ENCODE results near the gene ATCAY.
"Not testable (repeated sequence)": the region's sequence is repeated elsewhere in the genome, so short reads cannot be mapped to it uniquely, and the experiment has no call there.

The ATCAY gene

DNA sequence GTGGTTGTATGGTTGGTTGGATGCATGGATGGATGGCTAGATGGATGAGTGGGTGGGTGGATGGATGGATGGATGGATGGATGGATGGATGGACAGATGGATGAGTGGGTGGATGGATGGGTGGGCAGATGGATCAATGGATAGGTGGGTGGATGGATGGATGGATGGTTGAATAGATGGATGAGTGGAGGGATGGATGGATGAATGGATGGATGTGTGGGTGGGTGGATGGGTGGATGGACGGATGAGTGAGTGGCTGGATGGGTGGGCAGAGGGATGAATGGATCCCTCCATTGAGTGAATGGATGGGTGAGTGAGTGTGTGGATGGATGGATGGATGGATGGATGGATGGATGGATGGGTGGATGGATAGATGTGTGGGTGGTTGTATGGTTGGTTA is 43.4 kb downstream of the ATCAY start:
- ChIA-PET POLR2A (ENCODE audit: low non-redundant PET) (no interaction called here), CTCF (no interaction called here)
- no peak for DNase-seq (ENCODE audit: low spot score)
- H3K27ac ChIP-seq = no peak overlapping the region
- TF ChIP-seq, protein P1, sequence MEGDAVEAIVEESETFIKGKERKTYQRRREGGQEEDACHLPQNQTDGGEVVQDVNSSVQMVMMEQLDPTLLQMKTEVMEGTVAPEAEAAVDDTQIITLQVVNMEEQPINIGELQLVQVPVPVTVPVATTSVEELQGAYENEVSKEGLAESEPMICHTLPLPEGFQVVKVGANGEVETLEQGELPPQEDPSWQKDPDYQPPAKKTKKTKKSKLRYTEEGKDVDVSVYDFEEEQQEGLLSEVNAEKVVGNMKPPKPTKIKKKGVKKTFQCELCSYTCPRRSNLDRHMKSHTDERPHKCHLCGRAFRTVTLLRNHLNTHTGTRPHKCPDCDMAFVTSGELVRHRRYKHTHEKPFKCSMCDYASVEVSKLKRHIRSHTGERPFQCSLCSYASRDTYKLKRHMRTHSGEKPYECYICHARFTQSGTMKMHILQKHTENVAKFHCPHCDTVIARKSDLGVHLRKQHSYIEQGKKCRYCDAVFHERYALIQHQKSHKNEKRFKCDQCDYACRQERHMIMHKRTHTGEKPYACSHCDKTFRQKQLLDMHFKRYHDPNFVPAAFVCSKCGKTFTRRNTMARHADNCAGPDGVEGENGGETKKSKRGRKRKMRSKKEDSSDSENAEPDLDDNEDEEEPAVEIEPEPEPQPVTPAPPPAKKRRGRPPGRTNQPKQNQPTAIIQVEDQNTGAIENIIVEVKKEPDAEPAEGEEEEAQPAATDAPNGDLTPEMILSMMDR (conservative IDR thresholded peaks at IDR 0.05; ENCODE audit: low read depth) = no peak

DNA sequence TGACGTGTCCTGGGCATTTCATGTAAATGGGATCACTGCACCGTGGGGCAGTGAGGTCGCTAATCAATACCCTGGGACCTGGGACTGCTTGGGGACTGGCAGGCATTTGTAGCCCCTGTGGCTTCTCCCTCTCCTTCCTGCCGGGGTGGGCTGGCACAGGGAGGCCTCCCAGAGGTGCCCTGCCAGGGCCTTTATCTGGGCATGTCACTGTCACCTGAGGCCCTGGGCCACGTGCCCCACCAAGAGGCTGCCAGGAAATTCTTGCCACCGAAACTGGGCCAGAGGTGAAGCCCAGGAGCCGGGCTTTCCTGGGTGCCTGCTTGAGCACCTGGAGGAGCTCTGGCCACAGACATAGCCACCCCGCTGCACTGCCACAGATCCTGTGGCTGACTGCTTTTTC is 50.6 kb downstream of the ATCAY start:
- no peak for DNase-seq (ENCODE audit: low spot score)
- TF ChIP-seq, protein P1 (conservative IDR thresholded peaks at IDR 0.05; ENCODE audit: low read depth) = no peak
- POLR2A ChIA-PET (ENCODE audit: low non-redundant PET) = no interaction called here
- CTCF ChIA-PET = no interaction called here
- H3K27ac ChIP-seq = no peak overlapping the region

DNA sequence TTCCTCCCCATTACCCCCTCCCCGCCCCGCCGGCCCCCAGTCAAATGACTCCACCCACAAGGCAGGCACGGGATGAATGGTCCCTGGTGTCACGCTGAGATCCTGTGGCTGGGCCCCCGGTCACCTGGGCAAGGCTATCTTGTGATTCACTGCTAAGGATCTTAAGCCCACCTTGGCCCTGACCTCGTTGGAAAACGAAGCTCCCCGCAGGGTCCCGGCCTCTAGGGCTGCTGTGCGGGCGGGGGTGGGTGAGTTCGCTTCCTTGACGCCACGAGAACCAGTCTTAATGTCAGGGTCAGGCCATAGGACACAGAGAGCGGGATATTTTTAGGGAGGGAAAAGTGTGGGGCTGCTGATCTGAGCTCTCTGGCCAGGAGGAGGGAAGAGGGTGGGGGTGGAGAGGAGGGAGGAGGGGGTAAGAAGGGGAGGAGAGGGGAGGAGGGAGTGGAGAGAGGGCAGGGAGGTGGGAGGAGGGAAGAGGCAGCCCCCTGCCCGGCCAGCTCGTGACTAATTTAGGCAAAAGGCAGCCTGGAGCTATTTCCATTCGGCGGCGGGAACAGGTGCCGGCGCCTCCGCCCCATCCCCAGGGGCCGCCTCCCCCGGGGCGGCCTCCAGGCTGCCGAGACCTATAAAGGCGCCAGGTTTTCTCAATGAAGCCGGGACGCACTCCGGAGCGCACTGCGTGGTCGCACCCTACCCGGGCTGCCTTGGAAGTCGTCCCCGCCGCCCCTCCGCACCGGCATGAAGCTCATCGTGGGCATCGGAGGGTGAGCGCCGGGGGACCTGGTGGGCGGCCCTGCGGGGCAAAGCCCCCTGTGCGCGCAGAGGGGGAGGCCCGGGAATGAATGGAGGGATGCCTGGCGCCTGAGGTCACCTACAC is 52.7 kb downstream of the ATCAY start, which contains the start of gene NMRK2:
NMRK2 (plus strand) TSS at position 139 of the 880 bp plus-strand sequence; CDS start at position 742, 603 bp downstream.
- POLR2A ChIA-PET (ENCODE audit: low non-redundant PET) = no interaction called here
- TF ChIP-seq, protein P1 (conservative IDR thresholded peaks at IDR 0.05; ENCODE audit: low read depth) = no peak
- CTCF ChIA-PET = interaction anchor here (0.5 to 0.9 kb wide), 4 partner anchors 12 to 307 kb away, joined by 3 to 8 read pairs (median 6); no protein-coding TSS in a partner anchor
- H3K27ac ChIP-seq = no peak within 1 kb of the TSS
- no peak for DNase-seq (ENCODE audit: low spot score)

DNA sequence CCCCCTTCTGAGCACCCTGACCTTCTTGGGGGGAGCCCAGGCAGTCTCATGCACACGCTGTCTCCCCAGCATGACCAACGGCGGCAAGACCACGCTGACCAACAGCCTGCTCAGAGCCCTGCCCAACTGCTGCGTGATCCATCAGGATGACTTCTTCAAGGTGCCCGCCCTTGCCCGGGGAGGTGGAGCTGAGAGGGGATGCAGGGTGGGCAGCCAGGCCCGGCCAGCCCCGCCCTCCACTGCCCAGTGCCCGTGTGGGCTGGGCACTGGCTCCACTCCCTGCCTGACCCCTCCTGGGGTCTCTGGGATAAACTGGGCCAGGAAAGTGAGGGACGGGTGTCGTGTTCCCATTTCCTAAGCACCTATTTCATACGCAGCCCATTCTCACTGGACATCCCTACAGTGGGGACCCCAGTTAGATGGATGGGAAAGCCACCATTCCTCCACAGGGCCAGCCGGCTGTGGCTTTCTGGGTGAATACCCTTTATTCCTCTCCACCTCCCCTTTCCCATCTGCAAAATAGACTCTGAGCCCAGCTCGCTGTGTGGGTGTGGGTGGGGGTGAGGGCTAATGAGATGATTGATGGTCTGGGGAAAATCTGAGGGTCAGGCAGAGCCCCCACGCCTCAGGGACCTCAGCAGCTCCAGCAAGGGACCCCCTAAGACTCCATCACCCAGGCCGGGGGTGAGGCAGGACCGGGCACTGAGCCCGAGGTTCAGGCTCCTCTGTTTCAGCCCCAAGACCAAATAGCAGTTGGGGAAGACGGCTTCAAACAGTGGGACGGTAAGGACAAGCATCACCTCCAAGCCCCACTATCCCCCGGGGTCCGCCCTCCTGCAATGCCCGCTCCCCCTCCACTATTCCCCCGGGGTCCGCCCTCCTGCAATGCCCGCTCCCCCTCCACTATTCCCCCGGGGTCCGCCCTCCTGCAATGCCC is 56.3 kb downstream of the ATCAY start:
- TF ChIP-seq, protein P1 (conservative IDR thresholded peaks at IDR 0.05; ENCODE audit: low read depth) = no peak
- no peak for DNase-seq (ENCODE audit: low spot score)
- ChIA-PET POLR2A (ENCODE audit: low non-redundant PET) (no interaction called here), CTCF (no interaction called here)
- no peak overlapping the region for H3K27ac ChIP-seq

DNA sequence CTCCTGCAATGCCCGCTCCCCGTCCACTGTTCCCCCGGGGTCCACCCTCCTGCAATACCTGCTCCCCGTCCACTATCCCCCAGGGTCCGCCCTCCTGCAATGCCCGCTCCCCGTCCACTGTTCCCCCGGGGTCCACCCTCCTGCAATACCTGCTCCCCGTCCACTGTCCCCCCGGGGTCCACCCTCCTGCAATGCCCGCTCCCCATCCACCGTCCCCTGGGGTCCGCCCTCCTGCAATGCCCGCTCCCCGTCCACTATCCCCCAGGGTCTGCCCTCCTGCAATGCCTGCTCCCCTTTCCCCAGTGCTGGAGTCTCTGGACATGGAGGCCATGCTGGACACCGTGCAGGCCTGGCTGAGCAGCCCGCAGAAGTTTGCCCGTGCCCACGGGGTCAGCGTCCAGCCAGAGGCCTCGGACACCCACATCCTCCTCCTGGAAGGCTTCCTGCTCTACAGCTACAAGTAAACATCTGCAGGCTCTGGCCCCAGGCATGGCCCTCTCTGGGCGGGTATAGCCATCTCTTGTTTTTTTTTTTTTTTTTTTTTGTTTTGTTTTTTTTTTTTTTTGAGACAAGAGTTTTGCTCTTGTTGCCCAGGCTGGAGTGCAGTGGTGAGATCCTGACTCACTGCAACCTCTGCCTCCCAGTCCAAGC is 57.9 kb downstream of the ATCAY start:
- POLR2A ChIA-PET (ENCODE audit: low non-redundant PET) = interaction anchor here (0.7 kb wide), 1 partner anchor 312 kb away, joined by 8 read pairs; the partner anchor contains the start of gene CACTIN
- H3K27ac ChIP-seq; CTCF ChIA-PET; DNase-seq (ENCODE audit: low spot score): not testable (repeated sequence)

DNA sequence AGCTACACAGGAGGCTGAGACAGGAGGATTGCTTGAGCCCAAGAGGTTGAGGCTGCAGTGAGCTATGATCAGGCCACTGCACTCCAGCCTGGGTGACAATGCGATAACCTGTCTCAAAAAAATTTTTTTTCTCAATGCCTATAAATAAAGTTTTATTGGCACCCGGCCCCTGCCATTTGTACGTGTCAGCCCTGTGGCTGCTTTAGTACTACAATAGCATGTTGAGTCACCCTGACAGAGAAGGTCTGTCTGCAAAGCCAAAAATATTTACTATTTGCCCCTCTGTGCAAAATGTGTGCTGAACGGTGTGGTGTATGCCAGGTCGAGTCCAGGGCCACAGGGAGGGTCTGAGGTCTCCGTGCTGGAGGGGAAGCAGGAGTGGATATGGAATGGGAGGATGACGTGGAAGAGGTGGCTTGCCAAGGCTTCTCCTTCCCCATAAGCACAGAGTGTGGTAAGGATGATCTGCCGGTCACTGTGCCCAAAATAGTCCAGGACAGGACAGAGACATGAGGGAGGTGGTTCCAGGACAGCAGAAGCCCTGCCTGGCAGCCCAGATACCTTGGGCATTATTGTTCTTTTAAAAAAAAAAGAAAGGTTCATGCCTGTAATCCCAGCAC is 62.4 kb downstream of the ATCAY start:
- ChIA-PET POLR2A (ENCODE audit: low non-redundant PET) (no interaction called here), CTCF (interaction anchor here (0.6 kb wide), 1 partner anchor 319 kb away, joined by 3 read pairs; no protein-coding TSS in a partner anchor)
- DNase-seq (ENCODE audit: low spot score) = no peak
- no peak overlapping the region for H3K27ac ChIP-seq
- TF ChIP-seq, protein P1 (conservative IDR thresholded peaks at IDR 0.05; ENCODE audit: low read depth) = no peak
